SKM-1 (cell line): ENCODE data around the gene MVB12B.
"Not testable (repeated sequence)": the region's sequence is repeated elsewhere in the genome, so short reads cannot be mapped to it uniquely, and the experiment has no call there.

Experiments used
- DNase-seq: peaks from one replicate; lab custom pipeline; 2025; ENCODE audit not compliant: unreplicated experiment; lab: John Stamatoyannopoulos, UW

Gene MVB12B

GRCh38 chr9:126528915-126529314 is 202.3 kb downstream of the MVB12B start:
- no peak for DNase-seq

- DNase-seq, result no peak
Measured at GRCh38 chr9:126531035-126531571, 204.5 kb downstream of the MVB12B start.

DNA sequence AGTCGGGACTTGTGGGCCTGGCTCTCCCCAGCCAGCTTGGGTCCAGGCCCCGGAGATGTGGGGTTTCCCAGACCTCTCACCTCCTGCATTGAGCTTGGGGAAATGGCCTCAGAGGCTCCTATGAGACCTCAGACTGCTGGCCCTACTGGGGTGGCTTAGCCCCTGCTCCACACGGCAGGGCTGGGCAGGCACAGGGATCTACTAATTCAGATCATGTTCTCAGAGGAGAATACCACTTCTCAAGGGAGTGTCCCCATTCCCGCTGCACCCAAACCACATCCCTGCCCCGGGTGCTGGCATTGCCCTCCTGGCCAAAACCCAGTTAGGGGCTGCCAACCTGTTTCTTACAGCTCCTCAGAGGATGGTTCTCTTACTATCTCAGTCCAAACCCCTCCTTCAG is 205.0 kb downstream of the MVB12B start:
- no peak for DNase-seq

DNA sequence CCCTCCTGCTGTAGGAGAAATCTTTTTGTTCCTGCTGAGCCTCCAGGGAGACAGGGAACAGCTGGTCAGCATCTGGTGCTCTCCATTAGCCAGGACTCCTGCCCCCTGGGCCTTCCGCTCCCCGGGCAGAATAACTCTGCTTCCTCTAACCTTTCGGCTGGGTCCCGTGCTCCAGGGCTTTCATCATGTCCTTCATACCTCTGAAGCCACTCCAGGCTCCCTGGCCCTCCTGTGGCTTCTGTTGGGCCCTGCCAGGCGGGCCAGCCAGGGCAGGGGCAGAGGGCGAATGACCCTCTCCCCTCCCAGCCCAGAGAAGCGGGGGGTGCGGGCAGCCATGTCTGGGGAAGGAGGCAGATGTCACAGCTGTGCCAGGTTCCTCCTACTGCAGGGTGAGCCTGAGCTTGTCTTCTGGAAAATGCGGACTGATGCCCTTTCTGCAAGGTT is 205.4 kb downstream of the MVB12B start:
- no peak for DNase-seq

DNA sequence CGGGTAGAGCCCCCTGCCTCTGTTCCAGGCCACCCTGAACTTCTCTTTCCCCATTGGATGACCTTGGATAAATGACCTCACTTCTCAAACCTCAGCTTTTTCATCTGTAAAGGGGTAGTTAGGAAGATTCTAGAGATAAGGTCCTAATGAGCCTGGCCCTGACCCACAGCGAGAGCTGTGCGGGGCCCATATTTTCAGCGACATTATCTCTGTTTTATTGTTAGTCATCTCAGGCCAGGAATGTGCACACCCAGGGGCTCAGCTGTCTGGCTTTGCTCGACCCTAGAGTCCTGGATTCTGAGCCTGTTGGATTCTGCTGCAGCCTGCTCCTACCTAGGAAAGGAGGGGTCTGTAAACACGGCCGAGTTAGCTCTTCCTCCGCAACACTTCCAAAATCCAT is 205.9 kb downstream of the MVB12B start:
- no peak for DNase-seq

DNA sequence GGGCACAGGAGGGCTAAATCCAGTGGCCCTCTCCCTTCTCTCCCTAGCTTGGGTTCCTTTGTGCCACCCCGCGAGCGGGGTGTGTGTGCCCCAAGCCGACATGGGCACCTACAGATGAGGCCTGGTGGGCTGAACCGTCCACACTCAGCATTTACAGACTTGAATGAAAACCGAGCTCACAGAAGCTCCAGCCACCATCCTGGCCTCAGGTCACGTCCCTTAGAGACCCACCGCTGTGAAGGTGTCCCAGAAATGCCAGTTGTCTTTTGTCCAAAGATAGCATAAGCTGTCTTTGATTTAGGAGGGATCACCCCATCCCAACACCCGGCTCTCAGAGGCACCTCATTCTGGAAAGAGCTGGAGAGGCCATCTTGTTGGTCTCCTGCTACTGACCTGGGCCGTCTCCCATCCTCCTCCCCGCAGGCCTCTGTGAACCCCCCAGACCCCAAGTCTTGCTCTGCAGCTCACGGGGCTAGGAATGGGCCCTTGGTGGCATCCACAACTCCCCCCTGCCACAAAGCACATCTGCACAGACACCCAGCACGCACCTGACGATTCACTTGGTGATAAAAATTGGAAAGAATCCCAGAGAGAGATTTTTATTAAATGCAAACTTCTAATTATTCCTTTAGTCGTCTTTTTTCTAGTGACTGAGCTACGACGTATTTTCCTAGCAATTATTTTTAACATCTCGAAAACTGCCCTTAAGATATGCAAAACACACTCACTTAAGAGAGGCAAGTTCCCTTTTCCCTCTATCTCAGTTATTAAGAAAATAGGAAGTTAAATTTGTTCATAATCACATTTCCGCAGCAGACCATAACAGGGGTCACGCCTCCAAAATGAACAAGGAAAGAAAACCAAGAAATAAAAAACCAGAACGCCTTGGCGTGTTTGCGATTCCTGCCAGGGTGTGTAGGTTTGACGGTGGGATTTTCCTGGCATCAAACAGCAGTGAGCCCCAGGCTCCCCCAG is 206.6 kb downstream of the MVB12B start:
- no peak for DNase-seq

- no peak for DNase-seq
Measured at GRCh38 chr9:126533926-126534310, 207.3 kb downstream of the MVB12B start.

DNA sequence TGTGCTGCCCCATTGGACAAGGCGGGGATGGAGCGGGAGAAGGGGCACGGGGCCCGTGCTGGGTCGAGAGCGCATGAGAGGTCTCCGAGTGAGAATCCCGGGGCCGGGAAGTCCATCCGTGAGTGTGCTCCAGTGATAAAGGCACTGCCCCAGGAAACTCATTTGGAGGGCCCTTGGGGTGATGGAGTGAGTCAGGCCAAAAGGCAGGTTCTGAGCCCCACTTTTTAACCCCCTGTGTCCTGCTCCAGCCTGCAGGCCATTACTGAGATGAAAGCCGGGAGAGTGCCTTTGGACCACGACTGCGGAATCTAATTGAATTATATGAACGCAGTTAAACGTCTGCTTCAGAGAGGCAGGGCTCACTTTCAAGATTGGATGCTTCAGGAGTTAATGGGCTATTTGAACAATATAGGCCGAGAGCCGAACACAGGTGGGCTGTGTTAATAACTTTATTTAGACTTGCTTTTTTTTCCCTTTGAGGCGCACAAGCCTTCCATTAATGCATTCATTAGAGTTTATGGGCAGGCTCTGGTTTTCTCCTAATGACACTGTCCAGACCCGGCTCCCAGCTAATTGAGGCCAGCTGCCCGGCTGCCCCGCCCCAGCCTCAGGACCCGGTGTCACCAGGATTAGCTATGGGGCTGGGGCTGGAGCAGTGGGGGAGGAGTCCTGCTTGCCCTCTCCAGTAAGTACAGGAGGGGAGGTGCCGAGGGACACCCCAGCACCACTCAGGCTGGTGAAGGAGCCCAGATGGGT is 208.0 kb downstream of the MVB12B start:
- no peak for DNase-seq

DNA sequence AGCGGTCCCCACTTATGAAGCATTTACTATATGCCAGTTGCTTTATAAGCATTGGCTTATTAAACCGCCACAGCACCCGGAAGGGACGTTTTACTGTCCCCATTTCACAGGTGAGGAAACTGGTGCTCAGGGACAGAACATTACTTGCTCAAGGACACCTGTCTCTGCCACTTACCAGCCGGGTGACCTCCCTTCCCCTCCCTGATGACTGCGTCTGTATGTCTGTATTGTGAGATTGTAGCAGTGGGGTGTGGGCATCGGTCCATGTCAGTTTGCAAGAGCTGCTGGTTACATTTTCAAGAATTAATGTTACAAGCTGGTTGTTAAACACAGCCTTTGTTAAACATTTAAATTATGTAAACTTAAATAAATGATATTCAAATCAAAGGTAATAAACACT is 209.5 kb downstream of the MVB12B start:
- no peak for DNase-seq

GRCh38 chr9:126536841-126537465 is 210.3 kb downstream of the MVB12B start:
- DNase-seq, result no peak

DNA sequence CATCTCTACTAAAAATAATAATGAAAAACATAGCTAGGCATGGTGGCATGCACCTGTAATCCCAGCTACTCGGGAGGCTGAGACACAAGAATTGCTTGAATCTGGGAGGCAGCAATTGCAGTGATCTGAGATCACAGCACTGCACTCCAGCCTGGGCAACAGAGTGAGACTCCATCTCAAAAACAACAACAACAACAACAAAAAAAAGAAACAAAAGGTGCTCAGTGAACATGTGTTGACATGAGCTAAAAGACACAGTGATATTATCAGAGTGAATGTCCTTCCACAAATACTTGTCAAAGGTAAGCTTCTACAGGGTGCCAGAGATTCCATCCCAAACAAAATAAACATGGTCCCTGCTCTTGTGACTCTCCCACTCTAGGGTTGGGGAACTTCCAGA is 211.9 kb downstream of the MVB12B start:
- DNase-seq, result no peak

GRCh38 chr9:126540398-126540797 is 213.8 kb downstream of the MVB12B start:
- DNase-seq, result not testable (repeated sequence)

DNA sequence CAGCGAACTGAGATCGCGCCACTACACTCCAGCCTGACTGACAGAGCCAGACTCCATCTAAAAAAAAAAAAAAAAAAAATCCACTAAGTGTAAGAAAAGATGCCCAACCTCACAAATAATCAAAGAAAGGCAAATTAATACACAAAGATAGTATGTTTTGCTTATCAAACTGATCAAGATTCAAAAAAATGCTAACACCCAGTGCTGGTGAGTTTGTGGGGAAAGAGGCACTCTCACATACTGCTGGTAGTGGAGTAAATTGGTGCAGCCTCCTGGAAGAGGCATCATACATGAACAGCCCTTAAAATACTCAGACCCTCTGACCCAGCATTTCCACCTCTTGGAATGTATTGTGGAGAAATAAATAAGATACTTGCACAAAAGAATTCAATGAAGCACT is 216.9 kb downstream of the MVB12B start:
- DNase-seq, result no peak

GRCh38 chr9:126545106-126545505 is 218.5 kb downstream of the MVB12B start:
- no peak for DNase-seq

- DNase-seq, result no peak
Measured at GRCh38 chr9:126546036-126546435, 219.4 kb downstream of the MVB12B start.

- no peak for DNase-seq
Measured at GRCh38 chr9:126548312-126548711, 221.7 kb downstream of the MVB12B start.

DNA sequence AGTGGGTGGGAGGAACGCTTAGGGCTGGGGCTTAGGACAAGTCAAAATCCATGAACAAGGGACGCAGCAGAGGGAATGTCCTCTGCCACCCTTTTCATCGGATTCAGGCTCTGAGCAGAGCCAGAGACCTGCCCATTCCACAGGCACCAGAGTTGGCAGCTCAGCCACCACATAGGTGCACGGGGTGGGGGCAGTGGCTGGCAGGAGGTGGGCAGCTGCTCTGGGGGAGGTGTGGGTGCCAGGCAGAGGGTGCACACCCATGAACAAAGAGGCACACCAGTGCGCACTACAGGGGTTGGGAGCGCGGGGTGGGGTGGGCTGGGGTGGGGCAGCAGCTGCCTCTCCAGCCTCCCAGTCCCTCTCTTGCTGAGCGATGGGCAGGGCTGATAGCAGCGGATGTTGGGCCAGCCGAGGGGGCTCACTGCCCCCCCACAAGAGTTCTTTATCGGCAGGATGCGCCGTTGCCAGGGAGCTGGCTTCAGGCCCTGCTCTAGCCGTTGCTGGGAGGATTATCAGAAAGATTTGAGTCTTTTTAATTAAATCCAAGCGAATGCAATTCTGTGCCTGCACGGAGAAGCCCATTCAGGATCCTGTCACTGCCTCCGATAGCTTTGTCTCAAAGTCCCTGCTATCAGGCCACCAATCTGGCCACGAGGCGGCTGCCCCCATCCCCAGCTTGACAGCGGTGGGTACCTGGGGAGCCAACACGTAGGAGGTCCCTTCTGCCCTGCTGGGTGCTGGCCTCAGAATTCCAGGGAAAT is 222.8 kb downstream of the MVB12B start:
- no peak for DNase-seq

- DNase-seq, result no peak
Measured at GRCh38 chr9:126550891-126551351, 224.3 kb downstream of the MVB12B start.

DNA sequence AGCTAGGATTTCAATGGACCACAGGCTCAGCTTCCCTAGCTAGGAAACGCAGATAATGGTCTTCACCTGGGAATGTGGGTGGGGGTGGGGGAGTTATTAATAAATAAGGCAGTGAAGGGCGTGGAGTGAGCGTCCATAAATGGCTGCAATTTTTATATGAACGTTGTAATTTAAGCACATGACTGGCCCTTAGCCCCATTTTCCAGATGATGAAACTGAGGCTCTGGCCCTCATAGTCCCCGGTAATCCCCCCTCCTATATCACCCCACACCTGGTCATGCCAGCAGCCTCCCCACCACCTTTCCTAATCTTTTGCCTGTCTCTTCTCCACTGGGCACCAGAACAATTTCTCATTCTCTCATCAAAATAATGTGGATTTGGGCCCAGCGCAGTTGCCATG is 225.2 kb downstream of the MVB12B start:
- no peak for DNase-seq

DNA sequence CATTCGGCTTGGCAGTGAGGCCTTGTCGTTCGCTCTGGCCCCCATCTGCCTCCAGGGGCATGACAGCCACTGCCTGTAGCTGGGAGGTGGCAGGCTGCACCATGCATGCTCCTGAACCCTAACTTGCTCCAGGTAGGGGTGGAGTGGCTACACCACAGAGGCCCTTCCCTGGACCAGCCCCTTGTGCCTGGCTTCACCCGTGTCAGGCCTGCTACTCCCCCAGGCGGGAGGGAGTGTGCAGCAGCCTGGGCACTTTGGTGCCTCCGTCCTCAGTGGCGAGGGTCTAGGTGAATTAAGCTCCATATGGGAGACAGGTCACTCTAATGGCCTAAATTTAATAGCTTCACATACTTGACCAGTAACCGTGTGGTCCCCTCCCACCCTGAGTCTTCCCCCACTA is 227.7 kb downstream of the MVB12B start:
- DNase-seq, result no peak
